ACC112 (cell line): ENCODE results near the gene MARF1.
"Not testable (repeated sequence)": the region's sequence is repeated elsewhere in the genome, so short reads cannot be mapped to it uniquely, and the experiment has no call there.

Experiments
- H2AFZ ChIP-seq: fragments of 200-600 bp; sonication (generic); one replicate; pipeline ENCODE4 v1.6.0; 2017; ENCODE audit warnings: antibody characterized with exemption, low read length; ENCODE audit not compliant: unreplicated experiment
- H3K27ac ChIP-seq: fragments of 200-600 bp; sonication (generic); 2 replicates; pipeline ENCODE4 v1.5.1; 2014; ENCODE audit warnings: low read depth, mild to moderate bottlenecking, antibody characterized with exemption, low read length, moderate library complexity
- H3K27me3 ChIP-seq: fragments of 200-600 bp; sonication (generic); 2 replicates; pipeline ENCODE4 v1.6.1; 2014; ENCODE audit warnings: mild to moderate bottlenecking, antibody characterized with exemption, low read length, moderate library complexity, mixed read lengths; ENCODE audit not compliant: insufficient read depth
- H3K36me3 ChIP-seq: fragments of 200-600 bp; sonication (generic); 2 replicates; pipeline ENCODE4 v1.6.1; 2016; ENCODE audit warnings: mild to moderate bottlenecking, antibody characterized with exemption, low read length, moderate library complexity, mixed read lengths; ENCODE audit not compliant: insufficient read depth
- H3K4me1 ChIP-seq: fragments of 200-600 bp; sonication (generic); one replicate; pipeline ENCODE4 v1.6.1; 2016; ENCODE audit warnings: low read length, mixed read lengths; ENCODE audit not compliant: insufficient read depth, unreplicated experiment, control insufficient read depth
- H3K4me3 ChIP-seq: fragments of 200-600 bp; sonication (generic); 2 replicates; pipeline ENCODE4 v1.5.1; 2014; ENCODE audit warnings: mild to moderate bottlenecking, low read depth, low read length
- H3K79me2 ChIP-seq: fragments of 200-600 bp; sonication (generic); one replicate; pipeline ENCODE4 v1.6.0; 2016; ENCODE audit warnings: low read length; ENCODE audit not compliant: control insufficient read depth, unreplicated experiment, insufficient read depth

Gene MARF1

DNA sequence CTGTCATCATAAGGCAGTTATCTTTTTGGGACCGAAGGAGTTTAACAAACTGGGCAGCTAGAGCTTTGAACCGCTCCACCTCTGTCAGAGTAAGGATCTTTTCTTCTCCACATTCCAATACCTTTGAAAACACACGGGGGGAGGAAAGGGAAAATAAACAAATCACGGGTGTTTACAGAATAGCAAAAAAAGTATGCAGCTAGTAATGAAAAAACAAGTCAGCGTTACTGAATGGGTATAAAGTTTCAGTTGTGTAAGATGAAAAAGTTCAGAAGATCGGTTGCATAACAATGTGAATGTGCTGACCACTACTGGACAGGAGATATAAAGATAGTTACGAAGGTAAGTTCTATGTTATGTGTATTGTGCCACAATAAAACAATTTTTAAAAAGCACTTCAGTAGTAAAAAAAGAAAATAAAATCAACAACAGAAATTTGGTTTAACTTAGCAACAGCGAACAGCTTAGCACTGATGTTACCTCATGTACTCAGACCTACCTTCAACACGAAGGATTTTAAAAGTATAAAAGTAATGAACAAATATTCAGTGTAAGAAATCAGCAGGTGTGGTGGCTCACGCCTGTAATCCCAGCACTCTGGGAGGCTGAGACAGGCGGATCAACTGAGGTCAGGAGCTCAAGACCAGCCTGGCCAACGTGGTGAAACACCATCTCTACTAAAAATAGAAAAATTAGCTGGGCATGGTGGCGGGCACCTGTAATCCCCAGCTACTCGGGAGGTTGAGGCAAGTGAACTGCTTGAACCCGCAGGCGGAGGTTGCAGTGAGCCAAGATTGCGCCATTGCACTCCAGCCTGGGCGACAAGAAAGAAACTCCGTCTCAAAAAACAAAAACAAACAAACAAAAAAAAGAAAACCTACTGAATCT, 34.3 kb downstream of the MARF1 start:
- Histone ChIP-seq H3K79me2 (no peaks in the 10 kb centered on the region), H3K27me3 (no peaks in the 10 kb centered on the region), H2AFZ (no peak overlapping the region), H3K4me3 (no peak overlapping the region), H3K36me3 (peaks cover 36% of the 10 kb centered on the region), H3K4me1 (peaks cover 9% of the 10 kb centered on the region), H3K27ac (peak overlapping the region; percentile 4; the same call in 1 of the 2 replicates)

DNA sequence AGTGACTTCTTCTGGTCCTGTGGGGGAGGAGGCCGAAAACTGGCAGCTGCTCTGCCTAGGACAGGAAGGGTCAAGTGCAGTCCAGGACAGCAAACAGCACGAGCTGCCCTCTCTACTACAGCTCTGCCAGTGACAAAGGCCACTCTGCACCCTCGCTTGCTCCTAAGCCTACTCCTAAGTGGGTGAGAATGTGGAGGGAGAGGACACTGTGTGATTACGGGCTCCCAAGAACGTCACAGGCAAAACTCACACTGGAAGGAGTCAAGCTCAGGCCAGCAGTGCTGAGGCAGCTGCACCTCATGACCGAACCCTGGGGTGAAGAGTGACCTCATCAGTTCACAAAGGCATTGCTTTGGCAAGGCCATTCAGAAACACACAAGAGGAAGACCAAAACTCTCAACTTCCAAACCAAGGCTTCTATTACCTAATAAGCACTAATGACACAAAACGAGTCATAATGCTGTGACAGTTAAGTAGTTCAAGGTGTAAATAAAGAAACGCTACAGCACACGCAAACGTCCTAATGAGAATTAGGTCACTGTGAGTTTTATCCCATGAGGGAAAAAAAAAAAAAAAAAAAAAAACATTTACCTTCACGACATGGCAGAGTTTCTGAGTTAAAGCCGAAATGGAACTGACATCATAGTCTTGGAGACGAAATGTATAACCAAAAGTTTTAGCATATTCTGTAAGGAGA, 35.1 kb downstream of the MARF1 start:
- H2AFZ ChIP-seq = no peak overlapping the region
- no peaks in the 10 kb centered on the region for H3K79me2 ChIP-seq
- no peaks in the 10 kb centered on the region for H3K27me3 ChIP-seq
- H3K4me3 ChIP-seq = no peak overlapping the region
- peaks cover 9% of the 10 kb centered on the region for H3K4me1 ChIP-seq
- H3K27ac ChIP-seq = peak overlapping the region; percentile 4; the same call in 1 of the 2 replicates
- H3K36me3 ChIP-seq = peaks cover 44% of the 10 kb centered on the region

DNA sequence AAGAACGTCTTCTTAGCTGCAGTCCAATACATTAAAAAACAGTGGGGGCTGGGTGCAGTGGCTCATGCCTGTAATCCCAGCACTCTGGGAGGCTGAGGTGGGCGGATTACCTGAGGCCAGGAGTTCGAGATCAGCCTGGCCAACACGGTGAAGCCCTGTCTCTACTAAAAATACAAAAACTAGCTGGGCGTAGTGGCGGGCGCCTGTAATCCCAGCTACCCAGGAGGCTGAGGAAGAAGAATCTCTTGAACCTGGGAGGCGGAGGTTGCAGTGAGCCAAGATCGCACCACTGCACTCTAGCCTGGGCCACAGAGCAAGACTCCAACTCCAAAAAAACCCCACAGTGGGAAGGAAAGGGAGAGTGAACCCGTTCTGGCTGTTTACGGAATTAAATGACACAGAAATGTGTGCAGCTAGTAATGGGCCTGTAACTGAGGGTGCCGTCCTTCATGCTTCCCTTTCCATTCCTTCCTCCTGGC, 35.7 kb downstream of the MARF1 start:
- H3K36me3 ChIP-seq = peaks cover 44% of the 10 kb centered on the region
- H3K4me3 ChIP-seq, H2AFZ ChIP-seq, H3K4me1 ChIP-seq, H3K27me3 ChIP-seq, H3K79me2 ChIP-seq, H3K27ac ChIP-seq: not testable (repeated sequence)

DNA sequence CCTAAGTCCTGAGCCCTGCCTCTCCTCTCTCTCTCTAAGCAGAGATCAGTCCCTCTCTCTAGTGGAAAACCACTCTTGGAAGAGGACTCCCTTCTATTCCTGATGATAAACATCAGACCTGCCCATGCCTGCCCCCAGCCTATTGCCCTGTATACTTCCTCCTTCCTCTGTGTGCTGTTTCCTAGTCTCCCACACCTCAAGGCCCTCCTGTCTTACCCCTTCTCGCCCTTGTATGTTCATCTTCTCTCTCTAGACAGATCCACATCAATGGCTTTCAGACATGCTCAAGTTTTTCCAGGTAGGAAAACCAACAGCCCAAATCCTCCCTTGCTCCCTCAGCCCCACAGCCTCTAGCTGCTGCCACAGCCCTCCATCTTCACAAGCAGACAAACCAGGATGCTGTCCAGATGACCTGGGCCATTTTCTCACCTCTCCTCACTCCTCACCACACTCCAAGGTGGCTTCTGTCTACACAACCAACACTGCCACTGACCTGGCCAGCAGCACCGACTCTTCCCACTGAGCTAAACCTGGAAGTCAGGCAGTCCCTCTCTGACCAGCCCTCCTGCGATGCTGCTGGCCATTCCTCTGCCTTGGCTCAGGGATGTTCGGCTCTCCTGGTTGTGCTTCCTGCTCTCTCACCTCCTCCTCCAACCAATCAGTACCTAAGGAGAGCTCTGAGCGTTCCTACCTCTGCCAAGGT, 36.3 kb downstream of the MARF1 start:
- Histone ChIP-seq H3K27ac (no peak overlapping the region), H2AFZ (no peak overlapping the region), H3K4me1 (peaks cover 9% of the 10 kb centered on the region), H3K27me3 (no peaks in the 10 kb centered on the region), H3K4me3 (no peak overlapping the region), H3K36me3 (peaks cover 45% of the 10 kb centered on the region), H3K79me2 (no peaks in the 10 kb centered on the region)

DNA sequence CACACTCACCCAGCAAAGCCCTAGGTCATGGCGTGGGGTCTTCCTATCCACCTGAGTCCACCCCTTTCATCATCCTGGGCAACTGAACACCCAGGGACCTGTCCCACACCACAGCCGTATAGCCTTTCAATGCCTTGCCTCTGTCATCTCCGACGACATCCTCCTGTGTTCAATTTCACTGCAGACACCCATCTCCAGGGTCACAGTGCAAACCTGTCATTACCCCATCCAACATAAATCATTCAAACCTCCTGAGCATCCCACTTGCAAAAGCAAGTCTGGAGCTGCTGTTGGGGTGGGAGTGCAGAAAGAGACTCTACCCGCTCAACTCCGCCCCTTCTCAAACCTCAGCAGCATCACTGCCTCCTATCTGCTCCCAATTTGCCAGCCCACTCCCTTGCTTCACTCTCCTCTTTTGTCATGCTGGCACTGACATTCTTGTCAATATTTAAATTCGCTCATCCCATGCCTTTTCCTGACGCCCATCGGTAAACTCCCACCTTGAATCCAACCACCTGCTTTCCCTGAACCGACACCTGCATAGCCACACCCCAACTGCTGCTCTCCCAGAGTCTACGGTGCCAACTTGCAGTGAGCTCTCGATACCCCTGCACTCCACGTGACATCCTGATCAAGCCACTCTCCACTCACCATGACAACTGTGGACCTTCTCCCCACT, 37.0 kb downstream of the MARF1 start:
- H3K4me1 ChIP-seq = peaks cover 9% of the 10 kb centered on the region
- H2AFZ ChIP-seq = no peak overlapping the region
- H3K27ac ChIP-seq = no peak overlapping the region
- H3K4me3 ChIP-seq = no peak overlapping the region
- no peaks in the 10 kb centered on the region for H3K79me2 ChIP-seq
- H3K36me3 ChIP-seq = peaks cover 41% of the 10 kb centered on the region
- H3K27me3 ChIP-seq = no peaks in the 10 kb centered on the region

DNA sequence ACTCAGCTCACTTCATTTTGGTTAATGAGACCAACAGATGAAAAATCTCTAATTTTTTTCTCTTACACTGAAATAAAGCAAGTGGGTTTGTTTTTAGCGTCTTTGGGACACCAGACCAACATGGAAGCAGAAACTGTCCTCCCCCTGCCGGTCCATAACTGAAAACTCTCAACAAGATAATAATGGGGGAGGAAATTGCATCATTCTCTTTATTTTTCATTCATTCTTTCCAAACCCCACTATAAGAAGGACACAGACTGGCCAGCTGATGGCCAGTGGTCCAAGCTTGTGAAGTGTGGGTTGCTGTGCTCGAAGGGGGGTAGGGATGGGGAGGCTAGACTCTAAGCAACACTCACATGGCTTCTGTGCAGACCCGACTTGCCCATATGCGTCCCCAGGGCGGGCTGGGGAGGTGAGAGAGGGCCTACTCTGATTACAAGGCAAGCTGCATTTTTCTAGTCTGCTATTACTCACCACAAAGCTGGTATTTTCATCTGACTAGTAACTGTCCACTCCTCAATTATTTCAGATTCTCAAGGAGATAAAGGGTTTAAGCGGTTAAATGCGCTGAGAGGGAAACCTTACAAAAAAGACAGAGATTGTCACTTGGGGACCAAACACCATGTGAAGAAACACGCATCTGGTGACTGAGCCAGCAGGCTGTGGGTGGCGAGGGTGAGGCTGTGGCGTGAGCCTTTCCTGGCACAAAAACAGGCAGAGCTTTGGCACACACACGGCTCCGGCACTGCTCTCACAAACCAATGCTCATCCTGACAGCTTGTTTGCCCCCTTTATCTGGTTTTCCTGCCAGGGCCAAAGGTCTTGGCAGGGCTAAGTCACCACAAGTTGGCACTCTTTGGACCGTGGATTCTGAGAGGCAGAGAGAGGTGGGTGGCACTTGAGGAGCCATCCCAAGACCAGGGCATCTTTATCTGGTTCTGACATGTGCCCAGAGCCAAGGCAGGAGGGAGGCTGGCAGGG, 38.2 kb downstream of the MARF1 start:
- Histone ChIP-seq H3K36me3 (peaks cover 31% of the 10 kb centered on the region), H3K27me3 (no peaks in the 10 kb centered on the region), H3K4me3 (no peak overlapping the region), H3K4me1 (peaks cover 9% of the 10 kb centered on the region), H3K27ac (no peak overlapping the region), H2AFZ (no peak overlapping the region), H3K79me2 (no peaks in the 10 kb centered on the region)

DNA sequence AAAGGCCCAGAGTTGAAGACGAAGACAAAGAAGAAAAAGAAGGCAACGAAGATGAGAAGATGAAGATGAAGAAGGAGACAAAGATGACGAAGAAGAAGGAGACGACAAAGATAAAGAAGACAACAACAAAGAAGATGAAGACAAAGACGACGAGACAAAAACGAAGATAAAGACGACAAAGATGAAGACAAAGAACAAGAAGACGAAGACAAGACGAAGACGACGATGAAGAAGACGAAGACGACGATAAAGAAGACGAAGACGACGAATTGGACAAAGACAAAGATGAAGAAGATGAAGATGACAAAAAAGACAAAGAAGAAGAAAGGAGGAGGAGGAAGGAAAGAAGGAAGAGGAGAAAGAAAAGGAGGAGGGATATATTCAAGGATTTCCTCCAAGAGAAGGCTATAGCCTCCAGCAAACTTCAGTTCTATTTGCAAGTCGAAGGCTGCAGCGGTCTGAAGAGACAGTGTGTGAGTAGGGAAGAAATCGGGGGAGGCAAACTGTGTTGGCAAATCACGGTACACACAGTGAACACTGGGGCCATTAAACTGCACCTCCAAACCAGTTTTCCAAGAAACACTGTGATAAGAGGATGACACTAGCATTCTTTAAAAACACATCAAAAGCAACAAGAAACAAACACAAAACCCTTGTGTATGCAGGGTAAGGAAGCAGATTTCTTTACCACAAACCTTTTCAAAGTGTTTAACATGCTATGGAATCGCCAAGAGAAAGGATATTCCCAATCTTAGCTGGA, 40.5 kb downstream of the MARF1 start:
- no peaks in the 10 kb centered on the region for H3K27me3 ChIP-seq
- peaks cover 31% of the 10 kb centered on the region for H3K36me3 ChIP-seq
- no peak overlapping the region for H2AFZ ChIP-seq
- no peak overlapping the region for H3K27ac ChIP-seq
- peaks cover 1% of the 10 kb centered on the region for H3K4me1 ChIP-seq
- H3K79me2 ChIP-seq = no peaks in the 10 kb centered on the region
- no peak overlapping the region for H3K4me3 ChIP-seq

DNA sequence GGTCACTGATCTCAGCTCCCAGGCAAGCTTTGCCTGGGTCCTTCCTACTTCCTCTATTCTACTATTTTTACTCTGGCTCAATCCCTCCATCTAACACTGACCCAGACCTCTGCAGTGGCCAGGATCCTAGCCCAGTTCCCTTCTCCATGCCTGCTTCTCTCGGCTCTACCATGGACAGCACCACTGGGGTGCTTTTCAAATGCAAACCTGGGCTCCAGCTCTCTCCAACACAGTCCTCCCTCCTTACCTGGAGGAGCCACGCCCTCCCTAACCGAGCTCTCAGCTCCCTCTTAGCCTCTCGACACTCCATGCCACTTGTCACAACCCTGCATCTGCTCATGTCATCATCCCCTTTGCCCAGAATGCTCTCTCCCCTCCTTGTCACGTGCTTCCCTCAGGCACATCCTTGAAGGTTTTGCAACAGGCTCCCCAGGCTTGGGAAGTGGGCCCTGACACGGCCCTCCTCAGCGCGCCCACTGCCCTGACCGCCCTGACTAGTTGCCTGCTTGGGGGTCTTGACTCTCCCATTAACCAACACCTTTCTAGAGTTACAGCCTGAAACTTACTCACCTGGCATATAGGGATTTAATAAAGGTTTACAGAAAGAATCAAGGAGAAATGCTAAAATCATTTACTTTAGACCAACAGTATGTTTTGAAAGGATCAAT, 41.6 kb downstream of the MARF1 start:
- Histone ChIP-seq H3K36me3 (peaks cover 31% of the 10 kb centered on the region), H3K4me3 (no peak overlapping the region), H3K27ac (no peak overlapping the region), H3K79me2 (no peaks in the 10 kb centered on the region), H2AFZ (no peak overlapping the region), H3K4me1 (no peaks in the 10 kb centered on the region), H3K27me3 (no peaks in the 10 kb centered on the region)
